Activated naive CD4-positive, alpha-beta T cell treated with anti-CD3 and anti-CD28 coated beads, Interleukin-2, amount 10 ng/mL, durations not matched to agents 7 days and 5 days (primary cell): ENCODE measurements around the gene MPI.

Experiments
- CTCF ChIA-PET: fragments of 350-600 bp; sonication (Branson Sonifier 250); formaldehyde crosslinking; loops from one replicate; lab custom pipeline; 2021; ENCODE audit warnings: antibody characterized with exemption; lab: Charles Lee
- DNase-seq: peaks from one replicate; pipeline ENCODE4 v3.0.0-alpha.2; 2020
- H3K27ac Mint-ChIP-seq: one replicate; pipeline ENCODE4 v1.8.0; 2021; ENCODE audit warnings: mild to moderate bottlenecking, moderate library complexity, mixed read lengths
- H3K27me3 Mint-ChIP-seq: one replicate; pipeline ENCODE4 v1.8.0; 2021; ENCODE audit warnings: mild to moderate bottlenecking, mixed read lengths
- H3K36me3 Mint-ChIP-seq: one replicate; pipeline ENCODE4 v1.8.0; 2021; ENCODE audit warnings: mixed read lengths
- H3K4me1 Mint-ChIP-seq: one replicate; pipeline ENCODE4 v1.8.0; 2021; ENCODE audit warnings: mixed read lengths
- H3K4me3 Mint-ChIP-seq: one replicate; pipeline ENCODE4 v1.8.0; 2021; ENCODE audit warnings: mild to moderate bottlenecking, moderate library complexity, mixed read lengths
- H3K9me3 Mint-ChIP-seq: one replicate; pipeline ENCODE4 v1.8.0; 2021; ENCODE audit warnings: mixed read lengths

Gene MPI

DNA sequence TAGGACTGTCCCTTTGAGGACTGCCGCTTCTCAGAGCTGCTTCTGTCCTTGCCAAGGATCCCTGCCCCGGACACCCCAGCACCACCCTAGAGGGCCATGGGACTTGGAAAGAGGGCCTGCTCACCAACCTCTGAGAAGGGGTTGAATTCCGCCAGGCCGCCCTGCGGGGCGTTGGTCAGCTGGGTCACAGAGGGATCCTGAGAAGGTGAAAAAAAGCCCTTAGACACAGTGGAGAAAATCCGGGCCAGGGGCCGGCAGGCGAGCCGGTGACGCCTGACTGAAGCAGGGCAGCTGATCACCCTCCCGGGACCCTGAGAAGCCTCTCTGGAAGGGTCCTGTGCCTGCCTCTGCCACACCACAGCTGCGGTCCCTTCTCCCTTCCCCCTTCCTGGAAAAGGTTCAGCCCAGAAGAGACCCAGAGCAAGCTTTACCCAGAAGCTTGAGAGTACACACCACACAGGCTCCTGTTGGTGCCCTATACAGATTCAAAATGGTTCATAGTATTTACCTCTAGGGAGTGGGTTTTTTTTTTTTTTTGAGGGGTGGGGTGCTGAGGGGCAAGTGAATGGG, 35.3 kb upstream of the MPI start:
- no peaks in the 10 kb centered on the region for H3K27me3 Mint-ChIP-seq
- no peak overlapping the region for H3K4me3 Mint-ChIP-seq
- no peak overlapping the region for H3K27ac Mint-ChIP-seq
- H3K36me3 Mint-ChIP-seq, result peaks cover 42% of the 10 kb centered on the region
- no peak for DNase-seq
- CTCF ChIA-PET, result no interaction called here
- no peaks in the 10 kb centered on the region for H3K9me3 Mint-ChIP-seq
- peaks cover 27% of the 10 kb centered on the region for H3K4me1 Mint-ChIP-seq

DNA sequence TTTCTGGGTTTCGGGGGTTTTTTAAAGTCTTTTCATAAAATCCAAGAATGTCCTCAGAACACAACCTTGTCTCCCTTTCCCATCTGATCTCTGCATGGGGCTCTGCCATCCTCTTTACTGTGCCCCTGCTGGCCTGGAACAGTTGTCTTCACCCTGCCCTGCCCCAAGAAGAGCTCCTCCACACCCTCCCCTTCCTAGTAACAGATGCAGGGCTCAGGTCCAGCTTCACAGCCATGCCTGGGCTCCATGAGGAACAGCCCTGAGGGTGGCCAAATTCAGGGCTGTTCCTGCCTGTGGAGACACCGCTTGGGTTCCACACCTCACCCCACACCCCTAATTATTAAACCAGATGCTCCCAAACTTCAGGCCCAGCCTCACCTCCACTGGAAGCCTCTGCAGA, 34.0 kb upstream of the MPI start:
- Mint-ChIP-seq H3K4me3 (no peak overlapping the region), H3K4me1 (peaks cover 30% of the 10 kb centered on the region), H3K36me3 (peaks cover 35% of the 10 kb centered on the region), H3K9me3 (no peaks in the 10 kb centered on the region), H3K27me3 (no peaks in the 10 kb centered on the region), H3K27ac (peak overlapping the region; percentile 75)
- DNase-seq, result no peak
- CTCF ChIA-PET, result interaction anchor here (0.5 to 1.3 kb wide), 2 partner anchors 26 to 75 kb away, joined by 3 read pairs; no protein-coding TSS in a partner anchor

DNA sequence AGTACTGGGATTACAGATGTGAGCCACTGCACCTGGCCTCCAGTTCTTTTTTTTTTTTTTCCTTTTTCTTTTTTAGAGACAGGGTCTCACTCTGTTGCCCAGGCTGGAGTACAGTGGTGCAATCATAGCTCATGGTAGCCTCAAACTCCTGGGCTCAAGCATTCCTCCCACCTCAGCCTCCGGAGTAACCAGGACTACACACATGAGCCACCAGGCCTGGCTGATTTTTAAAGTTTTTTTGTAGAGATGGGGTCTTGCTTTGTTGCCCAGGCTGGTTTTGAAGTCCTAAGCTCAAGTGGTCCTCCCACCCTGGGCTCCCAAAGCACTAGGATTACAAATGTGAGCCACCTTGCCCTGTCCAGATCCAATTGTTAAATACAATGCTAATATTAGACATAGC, 33.3 kb upstream of the MPI start:
- Mint-ChIP-seq H3K27me3 (no peaks in the 10 kb centered on the region), H3K4me1 (peaks cover 34% of the 10 kb centered on the region), H3K4me3 (no peak overlapping the region), H3K9me3 (no peaks in the 10 kb centered on the region), H3K36me3 (peaks cover 28% of the 10 kb centered on the region), H3K27ac (no peak overlapping the region)
- DNase-seq, result no peak
- CTCF ChIA-PET, result interaction anchor here (0.6 to 1.3 kb wide), 4 partner anchors 13 to 86 kb away, joined by 3 read pairs; partner anchors contain the start of gene ULK3

DNA sequence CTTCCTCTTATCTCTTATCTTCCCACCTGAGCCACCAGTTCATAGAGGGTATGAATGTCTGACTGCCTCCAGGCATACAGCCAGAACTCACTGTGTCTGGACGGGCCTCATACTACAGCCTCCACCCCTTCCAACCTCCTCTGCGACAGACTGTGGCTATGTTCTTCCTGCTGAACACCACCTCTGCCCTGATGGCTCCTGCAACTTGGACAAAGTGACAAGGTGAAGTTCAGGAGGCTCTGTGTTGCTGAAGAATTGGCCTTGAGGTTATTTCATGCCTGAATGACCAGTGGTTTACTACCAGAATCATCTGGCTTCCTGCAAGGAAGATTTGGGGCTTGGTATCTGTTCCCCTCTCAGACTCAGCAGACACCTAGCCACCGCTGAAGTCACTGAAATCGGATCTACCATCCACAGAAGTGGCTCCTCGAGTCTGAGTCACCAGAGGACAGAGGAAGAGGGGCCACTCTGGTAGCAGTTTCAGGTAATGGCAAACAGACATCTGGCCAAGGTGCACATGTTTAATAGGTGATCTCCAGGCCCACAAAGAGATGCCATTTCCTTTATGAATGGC, 32.7 kb upstream of the MPI start:
- CTCF ChIA-PET, result interaction anchor here (0.6 to 2.6 kb wide), 4 partner anchors 14 to 86 kb away, joined by 3 to 11 read pairs (median 3); partner anchors contain the start of gene ULK3
- peaks cover 22% of the 10 kb centered on the region for H3K36me3 Mint-ChIP-seq

DNA sequence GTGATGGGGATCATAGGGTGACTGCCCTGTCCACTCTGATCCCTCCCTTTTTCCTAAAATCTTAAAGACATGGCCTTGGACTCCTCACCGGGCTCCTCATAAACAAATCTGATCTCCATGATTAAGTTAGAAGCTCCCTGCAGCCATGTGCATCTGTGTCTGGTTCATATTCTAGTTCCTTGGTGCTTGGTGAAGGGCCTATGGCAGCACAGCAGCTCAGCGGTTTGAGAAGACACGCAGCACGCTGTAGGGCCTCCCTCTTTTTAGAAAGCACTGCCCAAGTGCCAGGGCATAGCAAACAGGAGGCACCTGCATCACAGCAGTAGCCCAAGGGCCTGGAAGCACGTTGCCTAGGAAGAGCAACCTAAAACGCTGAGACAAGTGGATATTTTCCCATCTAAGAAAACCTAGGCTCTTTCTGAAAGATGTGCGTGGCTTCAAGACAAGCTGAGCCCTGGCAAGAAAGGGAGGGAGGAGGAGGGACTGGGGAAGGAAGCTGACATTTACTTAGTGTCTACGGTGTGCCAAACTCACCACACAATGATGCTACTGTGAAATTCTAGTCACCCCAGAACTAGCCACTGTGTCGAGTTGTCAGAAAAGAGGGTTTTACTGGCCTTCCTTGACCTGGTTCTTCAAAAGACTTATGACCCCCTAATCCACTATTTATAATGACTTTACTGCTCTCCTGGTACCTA, 32.0 kb upstream of the MPI start:
- peaks cover 17% of the 10 kb centered on the region for H3K36me3 Mint-ChIP-seq
- peaks cover 34% of the 10 kb centered on the region for H3K4me1 Mint-ChIP-seq
- H3K27me3 Mint-ChIP-seq, result no peaks in the 10 kb centered on the region
- H3K9me3 Mint-ChIP-seq, result no peaks in the 10 kb centered on the region
- CTCF ChIA-PET, result interaction anchor here (1.0 to 2.7 kb wide), 5 partner anchors 12 to 73 kb away, joined by 3 to 14 read pairs (median 3); no protein-coding TSS in a partner anchor
- H3K27ac Mint-ChIP-seq, result peak overlapping the region; percentile 58
- no peak for DNase-seq
- H3K4me3 Mint-ChIP-seq, result no peak overlapping the region

More for the DNA sequence above, 32.7 kb upstream of the MPI start:
- Mint-ChIP-seq H3K4me1 (peaks cover 34% of the 10 kb centered on the region), H3K4me3 (no peak overlapping the region), H3K27me3 (no peaks in the 10 kb centered on the region), H3K27ac (peak overlapping the region; percentile 58), H3K9me3 (no peaks in the 10 kb centered on the region)
- no peak for DNase-seq

DNA sequence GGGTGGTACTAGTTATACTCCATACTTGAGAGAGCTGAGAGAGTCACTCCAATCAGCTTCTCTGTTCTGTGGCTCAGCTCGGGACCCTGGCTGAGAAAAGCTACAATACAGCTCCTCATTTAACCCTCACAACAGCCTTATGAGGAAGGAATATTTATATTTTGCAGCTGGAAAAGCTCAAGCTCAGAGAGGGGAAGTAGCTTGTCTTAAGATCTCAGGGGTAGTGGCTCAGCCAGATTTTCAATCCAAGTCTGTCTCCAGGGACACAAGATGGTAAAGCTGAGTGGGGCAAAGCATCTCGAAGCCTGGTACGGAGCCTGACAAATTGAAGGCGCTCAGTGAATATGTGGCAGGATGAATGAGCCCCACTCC, 31.5 kb upstream of the MPI start:
- CTCF ChIA-PET, result interaction anchor here (1.0 to 2.7 kb wide), 5 partner anchors 12 to 74 kb away, joined by 3 to 14 read pairs (median 3); no protein-coding TSS in a partner anchor
- DNase-seq, result no peak
- Mint-ChIP-seq H3K27me3 (no peaks in the 10 kb centered on the region), H3K27ac (no peak overlapping the region), H3K9me3 (no peaks in the 10 kb centered on the region), H3K4me1 (peaks cover 34% of the 10 kb centered on the region), H3K4me3 (no peak overlapping the region), H3K36me3 (peaks cover 12% of the 10 kb centered on the region)

DNA sequence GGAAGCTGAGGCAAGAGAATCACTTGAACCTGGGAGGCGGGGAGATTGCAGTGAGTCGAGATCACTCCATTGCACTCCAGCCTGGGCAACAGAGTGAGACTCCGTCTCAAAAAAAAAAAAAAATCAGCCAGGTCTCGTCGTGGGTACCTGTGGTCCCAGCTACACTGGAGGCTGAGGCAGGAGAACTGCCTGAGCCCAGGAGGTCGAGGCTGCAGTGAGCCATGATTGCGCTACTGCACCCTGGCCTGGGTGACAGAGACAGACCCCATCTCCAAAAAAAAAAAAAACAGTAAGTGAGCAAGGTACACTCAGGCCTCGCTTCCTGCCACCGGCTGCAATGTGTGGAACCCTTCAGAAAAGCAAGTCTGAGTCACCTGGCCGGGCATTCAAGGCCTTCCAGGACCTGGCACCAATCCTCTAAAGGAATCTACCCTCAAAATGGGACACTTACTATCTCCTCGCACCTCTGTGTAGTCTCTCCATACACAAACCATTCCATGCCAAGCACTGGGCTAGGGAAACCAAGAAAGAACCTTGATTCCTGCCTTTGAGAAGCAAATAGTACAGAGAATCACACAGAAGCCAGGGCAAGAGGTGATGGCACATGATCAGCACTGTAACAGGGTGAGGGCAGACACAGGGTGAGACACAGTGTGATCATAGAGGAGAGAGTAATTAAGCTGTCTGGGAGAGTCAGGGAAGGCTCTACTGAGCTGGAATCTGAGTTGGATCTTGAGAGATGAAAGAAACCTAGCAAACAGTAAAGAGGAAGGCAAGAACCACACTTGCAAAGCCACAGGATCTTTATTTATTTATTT, 26.4 kb upstream of the MPI start:
- Mint-ChIP-seq H3K27me3 (no peaks in the 10 kb centered on the region), H3K4me1 (peaks cover 59% of the 10 kb centered on the region), H3K4me3 (no peak overlapping the region), H3K9me3 (peaks cover 6% of the 10 kb centered on the region), H3K27ac (peak overlapping the region; percentile 7), H3K36me3 (peaks cover 36% of the 10 kb centered on the region)
- no peak for DNase-seq
- CTCF ChIA-PET, result interaction anchor here (2.0 kb wide), 1 partner anchor 38 kb away, joined by 8 read pairs; no protein-coding TSS in a partner anchor

DNA sequence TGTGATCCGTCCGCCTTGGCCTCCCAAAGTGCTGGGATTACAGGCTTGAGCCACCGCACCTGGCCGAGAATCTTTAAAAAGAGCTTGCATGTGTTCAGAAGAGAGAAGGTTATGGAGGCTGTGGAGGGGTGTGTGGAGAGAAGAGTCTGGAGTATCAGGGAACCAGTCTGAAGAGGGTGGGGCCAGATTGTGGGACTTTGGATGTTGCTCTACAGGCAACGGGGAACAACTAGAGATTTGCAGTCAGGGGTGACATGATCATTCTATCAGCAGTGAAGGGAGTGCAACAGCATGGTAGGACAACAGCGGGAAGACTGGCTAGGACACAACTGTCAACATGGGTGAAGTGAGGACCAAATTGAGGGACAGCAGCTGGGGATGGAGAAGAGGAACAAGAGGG, 25.5 kb upstream of the MPI start:
- peaks cover 35% of the 10 kb centered on the region for H3K36me3 Mint-ChIP-seq
- no peaks in the 10 kb centered on the region for H3K27me3 Mint-ChIP-seq
- CTCF ChIA-PET, result interaction anchor here (2.0 kb wide), 1 partner anchor 37 kb away, joined by 8 read pairs; no protein-coding TSS in a partner anchor
- H3K27ac Mint-ChIP-seq, result peak overlapping the region; percentile 30
- peaks cover 6% of the 10 kb centered on the region for H3K9me3 Mint-ChIP-seq
- no peak for DNase-seq
- H3K4me1 Mint-ChIP-seq, result peaks cover 61% of the 10 kb centered on the region
- H3K4me3 Mint-ChIP-seq, result no peak overlapping the region

DNA sequence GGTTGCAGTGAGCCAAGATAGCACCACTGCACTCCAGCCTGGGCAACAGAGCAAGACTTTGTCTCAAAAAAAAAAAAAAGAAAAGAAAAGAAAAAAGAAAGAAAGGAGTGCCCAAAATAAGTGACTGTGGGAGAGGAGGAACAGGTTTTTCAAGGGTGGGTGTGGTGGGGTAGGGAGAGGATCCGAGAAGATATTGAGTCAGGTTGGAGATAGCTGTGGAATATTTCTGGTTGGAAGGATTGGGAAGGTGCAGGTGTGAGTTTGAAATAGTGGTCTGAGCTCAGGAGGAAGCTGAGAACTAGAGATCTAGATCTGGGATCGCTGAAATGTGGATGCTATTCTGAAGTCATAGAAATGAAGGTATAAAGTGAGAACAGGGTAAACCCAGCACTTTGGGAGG, 24.5 kb upstream of the MPI start:
- H3K36me3 Mint-ChIP-seq, result peaks cover 45% of the 10 kb centered on the region
- CTCF ChIA-PET, result interaction anchor here (1.1 kb wide), 1 partner anchor 36 kb away, joined by 4 read pairs; no protein-coding TSS in a partner anchor
- no peak overlapping the region for H3K4me3 Mint-ChIP-seq

DNA sequence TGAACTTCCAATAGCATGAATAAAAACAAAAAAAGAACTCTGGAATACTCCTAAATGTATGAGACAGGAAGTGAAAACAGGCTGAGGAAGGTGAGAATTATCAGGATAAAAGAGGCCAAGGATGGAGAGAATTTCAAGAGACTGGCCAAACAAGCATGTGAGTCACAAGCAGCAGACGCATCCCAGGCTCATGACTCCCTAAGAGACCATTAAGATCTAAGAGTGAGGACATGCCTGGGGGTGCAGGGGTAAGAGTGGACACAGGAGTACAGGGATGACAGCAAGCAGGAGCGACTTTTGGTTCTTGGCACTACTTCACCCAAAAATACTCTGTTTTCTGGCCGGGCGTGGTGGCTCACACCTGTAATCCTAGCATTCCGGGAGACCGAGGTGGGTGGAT, 23.8 kb upstream of the MPI start:
- Mint-ChIP-seq H3K27me3 (no peaks in the 10 kb centered on the region), H3K36me3 (peaks cover 51% of the 10 kb centered on the region), H3K4me1 (peaks cover 73% of the 10 kb centered on the region), H3K9me3 (peaks cover 6% of the 10 kb centered on the region), H3K27ac (no peak overlapping the region), H3K4me3 (no peak overlapping the region)
- DNase-seq, result no peak
- CTCF ChIA-PET, result interaction anchor here (1.1 kb wide), 1 partner anchor 35 kb away, joined by 4 read pairs; no protein-coding TSS in a partner anchor

More for the DNA sequence above, 24.5 kb upstream of the MPI start:
- DNase-seq, result no peak
- Mint-ChIP-seq H3K27me3 (no peaks in the 10 kb centered on the region), H3K4me1 (peaks cover 66% of the 10 kb centered on the region), H3K27ac (peak overlapping the region; percentile 76), H3K9me3 (peaks cover 6% of the 10 kb centered on the region)

DNA sequence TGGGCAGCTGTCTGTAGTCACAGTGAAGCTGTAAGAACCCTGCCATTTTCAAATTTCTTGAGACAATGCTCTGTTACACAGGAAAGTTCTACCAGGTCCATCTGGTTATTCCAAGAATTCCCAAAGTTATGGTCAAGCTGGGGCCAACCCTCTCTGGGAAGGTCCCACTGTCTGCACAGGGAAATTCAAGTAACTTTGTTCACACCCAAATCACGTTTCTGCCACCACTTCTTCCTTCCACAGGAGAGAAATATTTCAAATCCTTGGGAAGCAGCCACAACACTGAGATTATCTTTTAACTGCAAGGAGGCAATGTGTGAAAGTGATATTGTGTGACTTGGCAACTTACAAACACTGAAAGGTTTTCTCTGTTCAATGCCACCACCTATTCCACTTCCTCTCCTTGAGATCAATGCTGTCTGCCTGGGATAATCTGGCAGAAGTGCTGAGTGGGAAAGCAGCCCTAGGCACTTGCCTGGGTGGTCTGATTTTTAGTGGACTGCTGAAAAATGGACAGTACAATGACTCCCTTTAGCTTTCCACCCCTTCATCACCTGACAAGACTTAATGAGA, 22.3 kb upstream of the MPI start:
- Mint-ChIP-seq H3K4me1 (peaks cover 81% of the 10 kb centered on the region), H3K36me3 (peaks cover 55% of the 10 kb centered on the region), H3K27ac (peak overlapping the region; percentile 89), H3K4me3 (peak overlapping the region; percentile 23), H3K27me3 (no peaks in the 10 kb centered on the region), H3K9me3 (peaks cover 6% of the 10 kb centered on the region)
- no peak for DNase-seq
- CTCF ChIA-PET, result no interaction called here

DNA sequence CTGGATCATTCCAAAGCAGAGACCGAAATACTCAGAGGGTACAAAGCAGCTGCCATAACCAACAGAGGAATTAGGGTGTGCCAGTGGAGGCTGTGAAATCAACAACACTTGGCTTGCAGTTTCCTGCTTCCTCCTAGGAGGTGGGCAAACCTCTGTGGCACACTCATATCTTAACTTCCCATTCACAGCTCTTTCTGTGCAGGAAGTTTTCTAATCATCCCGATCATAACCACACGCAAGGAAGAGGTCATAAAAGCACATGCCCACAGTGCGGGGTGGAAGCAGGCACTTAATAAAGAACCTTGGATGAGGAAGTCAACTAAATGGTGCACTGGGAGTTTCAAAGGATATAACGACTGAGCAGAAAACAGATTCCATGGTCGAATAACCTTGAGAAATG, 21.8 kb upstream of the MPI start:
- Mint-ChIP-seq H3K4me3 (peak overlapping the region; percentile 23), H3K4me1 (peaks cover 85% of the 10 kb centered on the region), H3K9me3 (peaks cover 6% of the 10 kb centered on the region), H3K27ac (peak overlapping the region; percentile 89), H3K27me3 (no peaks in the 10 kb centered on the region), H3K36me3 (peaks cover 59% of the 10 kb centered on the region)
- CTCF ChIA-PET, result no interaction called here
- DNase-seq, result no peak

DNA sequence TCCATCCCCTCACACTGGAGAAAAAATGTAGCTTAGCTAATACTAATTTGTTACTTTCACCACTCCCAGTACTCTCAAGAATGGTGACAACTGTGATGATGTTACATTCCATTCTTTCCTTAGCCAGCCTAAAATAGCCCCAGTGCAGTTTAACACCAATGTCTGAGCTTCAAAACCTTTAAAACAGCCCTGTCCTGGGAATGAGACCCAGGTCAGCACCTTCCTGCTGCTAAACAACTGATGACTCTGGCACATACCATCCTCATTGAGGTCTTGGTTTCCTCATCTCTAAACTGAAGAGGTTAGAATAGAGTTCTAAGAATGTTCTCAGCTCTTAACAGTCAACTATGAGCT, 20.5 kb upstream of the MPI start:
- Mint-ChIP-seq H3K4me1 (peaks cover 87% of the 10 kb centered on the region), H3K27ac (peak overlapping the region; percentile 93), H3K9me3 (peaks cover 6% of the 10 kb centered on the region), H3K36me3 (peaks cover 53% of the 10 kb centered on the region), H3K27me3 (no peaks in the 10 kb centered on the region), H3K4me3 (peak overlapping the region; percentile 91)
- CTCF ChIA-PET, result interaction anchor here (0.7 to 2.9 kb wide), 9 partner anchors 11 to 86 kb away, joined by 3 to 29 read pairs (median 4); no protein-coding TSS in a partner anchor
- DNase-seq, result no peak
